NCI-H2227 (cell line): ENCODE results near the gene MPP4.
"Not testable (repeated sequence)": the region's sequence is repeated elsewhere in the genome, so short reads cannot be mapped to it uniquely, and the experiment has no call there.

ENCODE experiments used
- DNase-seq: peaks from one replicate; lab custom pipeline; 2025; ENCODE audit not compliant: unreplicated experiment; lab: John Stamatoyannopoulos, UW

Gene MPP4

GRCh38 chr2:201674298-201674697 lies 24.1 kb downstream of the MPP4 start:
- DNase-seq: no peak

- no peak for DNase-seq
Observed at GRCh38 chr2:201673546-201673945, 24.9 kb downstream of the MPP4 start.

- not testable (repeated sequence) for DNase-seq
Observed at GRCh38 chr2:201671205-201671604, 27.2 kb downstream of the MPP4 start.

GRCh38 chr2:201669865-201670264 lies 28.6 kb downstream of the MPP4 start:
- DNase-seq: no peak

- DNase-seq: no peak
Observed at GRCh38 chr2:201668402-201668910, 30.0 kb downstream of the MPP4 start.

GRCh38 chr2:201664334-201664733 lies 34.1 kb downstream of the MPP4 start:
- no peak for DNase-seq

GRCh38 chr2:201661366-201661765 lies 37.1 kb downstream of the MPP4 start:
- DNase-seq: no peak

- DNase-seq: no peak
Observed at GRCh38 chr2:201660293-201660895, 38.0 kb downstream of the MPP4 start.

GRCh38 chr2:201656740-201657139 lies 41.7 kb downstream of the MPP4 start:
- DNase-seq: no peak

- DNase-seq: no peak
Observed at GRCh38 chr2:201656102-201656501, 42.3 kb downstream of the MPP4 start.

- no peak for DNase-seq
Observed at GRCh38 chr2:201654616-201655384, 43.6 kb downstream of the MPP4 start.

GRCh38 chr2:201653221-201653620 lies 45.2 kb downstream of the MPP4 start:
- DNase-seq: no peak

- DNase-seq: no peak
Observed at GRCh38 chr2:201649442-201649841, 49.0 kb downstream of the MPP4 start.

GRCh38 chr2:201647431-201647830 lies 51.0 kb downstream of the MPP4 start:
- no peak for DNase-seq

- DNase-seq: peak; percentile 50
Observed at GRCh38 chr2:201644001-201644400, 54.4 kb downstream of the MPP4 start.

- DNase-seq: peak; percentile 81
Observed at GRCh38 chr2:201643216-201643890, 55.1 kb downstream of the MPP4 start, which contains the start of gene TMEM237. Gene TMEM237, minus strand, starts transcription at chr2:201643503. Its CDS starts 103 bp downstream, at chr2:201643400.

- peak; percentile 96 for DNase-seq
Observed at GRCh38 chr2:201642579-201643215, 55.7 kb downstream of the MPP4 start.

GRCh38 chr2:201642086-201642578 lies 56.3 kb downstream of the MPP4 start:
- peak; percentile 95 for DNase-seq

- no peak for DNase-seq
Observed at GRCh38 chr2:201639205-201639604, 59.2 kb downstream of the MPP4 start.

- no peak for DNase-seq
Observed at GRCh38 chr2:201638326-201638725, 60.1 kb downstream of the MPP4 start.

GRCh38 chr2:201633661-201634249 lies 64.7 kb downstream of the MPP4 start:
- no peak for DNase-seq
